CD4-positive, alpha-beta T cell treated with Interleukin-21 for 1 hour (primary cell): ENCODE measurements around the gene WDFY4.

Experiments
- DNase-seq: peaks from one replicate; pipeline ENCODE4 v3.0.0-alpha.2; 2020

WDFY4 gene

DNA sequence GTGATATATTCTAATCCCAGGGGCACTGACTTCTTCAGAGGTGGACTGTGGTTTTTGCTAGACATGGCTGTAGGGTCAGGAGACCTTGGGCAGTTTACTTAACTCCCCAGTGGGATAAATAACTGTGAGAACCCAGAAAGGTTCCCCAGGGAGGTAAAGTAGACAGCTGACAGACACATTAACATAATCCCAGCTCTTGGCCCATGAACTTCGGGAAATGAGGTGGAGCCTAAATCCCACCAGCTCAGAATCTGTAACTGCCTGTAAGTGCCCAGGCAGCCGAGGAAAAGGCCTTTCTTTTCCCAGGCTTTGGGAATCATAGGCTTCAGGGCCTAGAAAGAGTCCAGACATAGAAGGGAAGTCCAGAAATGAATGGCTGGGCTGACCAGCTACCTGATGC lies 149.0 kb downstream of the WDFY4 start:
- no peak for DNase-seq

- DNase-seq: no peak
These were observed 149.7 kb downstream of the WDFY4 start for GRCh38 chr10:48834189-48834965.

- no peak for DNase-seq
These were observed 151.1 kb downstream of the WDFY4 start for GRCh38 chr10:48835781-48836180.

- no peak for DNase-seq
These were observed 151.9 kb downstream of the WDFY4 start for GRCh38 chr10:48836605-48837004.

DNA sequence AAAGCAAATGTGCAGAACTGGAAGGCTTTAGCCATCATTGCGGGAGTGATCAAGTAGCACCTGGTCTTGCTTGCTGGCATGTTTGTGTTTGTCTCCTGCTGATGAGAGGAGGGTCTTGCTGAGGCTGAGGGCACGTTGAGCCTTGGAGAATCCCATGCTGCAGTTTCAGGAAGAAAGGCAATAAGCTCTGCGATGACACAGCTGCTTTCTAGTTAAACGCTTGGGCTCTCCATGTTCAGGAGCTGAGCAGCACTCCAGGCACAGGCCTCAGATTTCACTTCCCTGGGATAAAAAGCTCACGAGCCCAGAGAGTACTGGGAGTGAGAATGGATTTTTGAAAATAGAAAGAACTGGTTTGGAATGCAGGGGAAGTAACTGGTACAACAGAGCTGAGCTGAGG lies 154.2 kb downstream of the WDFY4 start:
- no peak for DNase-seq

DNA sequence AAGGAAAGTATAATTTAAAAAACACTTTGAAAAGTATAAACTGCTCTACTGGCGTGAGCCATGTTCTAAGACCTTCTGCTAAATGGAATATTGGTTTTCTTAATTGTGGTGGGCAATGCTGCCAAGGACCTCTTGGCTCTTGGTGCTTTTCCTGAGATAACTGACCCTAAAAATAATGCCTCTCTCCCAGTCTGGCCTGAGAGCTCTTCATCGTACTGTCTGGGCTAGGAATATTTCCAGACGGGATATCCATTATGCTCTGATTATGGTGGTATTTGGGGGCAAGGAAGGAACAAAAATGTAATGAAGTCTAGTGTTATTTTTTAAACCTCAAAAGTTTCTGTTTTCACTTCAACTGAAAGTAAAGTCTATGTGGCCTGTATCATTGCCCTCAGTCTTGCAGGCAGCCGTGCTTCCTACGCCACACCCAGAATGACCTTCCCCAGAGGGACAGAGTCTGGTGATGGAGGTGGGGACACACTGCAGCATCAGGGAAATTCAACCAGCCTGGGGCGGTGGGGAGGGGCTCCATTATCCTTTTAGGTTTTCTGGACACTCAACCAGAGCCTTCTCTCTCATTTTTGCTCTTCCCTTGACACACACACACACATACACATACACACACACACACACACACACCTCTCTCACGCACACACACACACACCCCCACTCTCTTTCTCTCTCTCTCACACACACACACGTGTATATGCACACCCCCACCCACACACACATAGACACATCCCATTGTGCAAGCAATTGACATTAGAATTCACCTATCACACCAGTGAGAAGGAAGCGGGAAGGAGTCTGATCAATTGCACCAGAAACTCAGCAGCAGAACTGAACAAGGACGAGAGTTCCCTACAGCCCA lies 155.4 kb downstream of the WDFY4 start:
- DNase-seq: no peak

DNA sequence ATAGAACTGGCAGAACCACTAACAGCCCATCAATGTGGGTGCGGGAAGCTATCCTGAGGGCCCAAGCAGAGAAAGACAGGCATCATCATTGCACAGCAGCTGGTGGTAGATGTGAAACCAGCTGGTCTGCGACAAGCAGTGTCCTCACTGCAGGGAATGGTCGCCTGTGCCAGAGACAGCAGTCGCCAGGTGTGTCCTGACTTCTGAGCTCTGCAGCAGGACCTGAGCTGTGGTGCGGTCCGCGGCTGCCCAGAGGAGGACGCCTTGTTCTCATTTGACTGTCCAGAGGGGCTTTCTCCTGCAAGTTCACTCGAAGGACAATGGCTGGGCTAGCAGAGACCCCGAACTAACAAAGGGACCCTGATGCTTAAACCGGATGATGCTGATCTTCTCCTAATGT lies 157.6 kb downstream of the WDFY4 start:
- no peak for DNase-seq

DNA sequence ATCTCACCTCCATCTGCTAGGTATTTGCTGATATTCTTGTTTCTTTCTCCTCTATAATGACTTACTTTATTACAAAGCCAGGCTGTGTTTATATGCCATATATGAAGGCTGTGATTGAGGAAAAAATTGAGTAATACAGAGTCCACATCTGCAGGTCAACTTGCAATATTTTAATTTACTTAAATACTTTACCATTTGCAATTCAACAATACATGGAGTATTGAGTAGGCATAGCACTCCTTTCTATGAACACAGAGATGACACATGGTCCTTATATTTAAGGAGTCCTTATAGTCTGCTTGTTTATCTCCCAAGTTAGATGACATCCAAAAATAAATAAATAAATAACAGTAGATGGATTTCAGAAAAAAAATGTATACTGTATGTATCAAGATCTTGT lies 158.5 kb downstream of the WDFY4 start:
- DNase-seq: no peak

- no peak for DNase-seq
These were observed 159.9 kb downstream of the WDFY4 start for GRCh38 chr10:48844616-48845015.

DNA sequence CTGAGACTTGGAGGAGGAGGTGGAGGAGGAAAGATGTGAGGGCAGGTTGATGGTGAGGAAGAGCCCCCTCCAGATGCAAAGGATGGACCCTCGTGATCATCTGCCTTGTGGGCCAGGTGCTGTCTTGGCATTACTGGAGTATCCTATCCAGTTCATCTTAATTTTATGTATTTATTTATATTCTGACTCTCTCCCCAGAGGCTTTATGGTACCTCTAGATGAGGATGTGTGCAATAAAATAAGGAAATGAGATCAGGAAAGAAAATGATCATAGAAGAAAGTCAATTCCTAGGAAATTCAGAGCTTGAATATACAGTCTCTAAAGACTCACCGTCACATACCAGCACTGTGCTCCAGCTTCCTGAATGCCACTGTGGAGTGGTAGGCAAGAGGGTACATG lies 160.8 kb downstream of the WDFY4 start:
- DNase-seq: no peak

- no peak for DNase-seq
These were observed 163.0 kb downstream of the WDFY4 start for GRCh38 chr10:48847691-48848090.

DNA sequence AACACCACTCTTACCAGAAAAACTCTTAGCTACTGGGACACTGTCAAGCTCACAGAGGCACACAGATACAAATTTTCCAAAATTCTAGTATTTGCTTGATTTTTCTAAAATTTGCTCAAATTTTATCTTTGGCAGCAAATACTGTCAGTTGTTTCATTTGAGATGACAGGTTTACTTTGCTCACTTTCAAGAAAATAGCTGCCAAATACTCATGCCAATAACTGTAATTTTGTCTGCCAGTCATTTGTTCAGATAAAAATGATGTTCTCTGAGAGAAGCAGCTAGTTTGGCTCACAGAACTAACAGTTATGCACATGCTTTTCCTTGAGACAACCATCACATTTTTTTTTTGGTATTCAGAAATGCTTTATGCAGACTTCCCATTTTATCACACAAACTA lies 172.2 kb downstream of the WDFY4 start:
- DNase-seq: no peak

GRCh38 chr10:48872234-48872633 lies 187.6 kb downstream of the WDFY4 start:
- no peak for DNase-seq

DNA sequence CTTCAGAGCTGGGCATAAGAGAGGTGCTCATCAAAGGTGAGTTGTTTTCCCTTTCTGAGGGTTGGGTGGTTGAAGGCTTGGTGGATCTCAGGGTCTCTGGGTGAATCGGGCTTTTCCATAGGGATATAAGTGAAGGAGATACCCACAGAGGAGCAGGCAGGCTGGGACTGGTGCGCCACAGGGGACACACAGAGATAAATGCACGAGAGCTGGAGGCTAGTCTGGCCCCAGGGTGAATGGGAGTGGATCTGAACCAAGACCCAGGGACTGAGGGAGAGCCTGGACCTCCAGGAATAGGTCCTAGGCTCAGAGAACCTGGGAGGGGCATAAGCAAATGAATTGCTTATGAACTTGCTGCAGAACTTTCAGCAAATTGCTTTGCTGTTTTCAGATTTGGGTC lies 193.4 kb downstream of the WDFY4 start:
- DNase-seq: no peak

- no peak for DNase-seq
These were observed 194.8 kb downstream of the WDFY4 start for GRCh38 chr10:48879451-48879850.

GRCh38 chr10:48880016-48880705 lies 195.5 kb downstream of the WDFY4 start:
- DNase-seq: no peak

- no peak for DNase-seq
These were observed 197.3 kb downstream of the WDFY4 start for GRCh38 chr10:48881937-48882336.

GRCh38 chr10:48882881-48883280 lies 198.2 kb downstream of the WDFY4 start:
- DNase-seq: no peak

- no peak for DNase-seq
These were observed 199.0 kb downstream of the WDFY4 start for GRCh38 chr10:48883701-48884100.

DNA sequence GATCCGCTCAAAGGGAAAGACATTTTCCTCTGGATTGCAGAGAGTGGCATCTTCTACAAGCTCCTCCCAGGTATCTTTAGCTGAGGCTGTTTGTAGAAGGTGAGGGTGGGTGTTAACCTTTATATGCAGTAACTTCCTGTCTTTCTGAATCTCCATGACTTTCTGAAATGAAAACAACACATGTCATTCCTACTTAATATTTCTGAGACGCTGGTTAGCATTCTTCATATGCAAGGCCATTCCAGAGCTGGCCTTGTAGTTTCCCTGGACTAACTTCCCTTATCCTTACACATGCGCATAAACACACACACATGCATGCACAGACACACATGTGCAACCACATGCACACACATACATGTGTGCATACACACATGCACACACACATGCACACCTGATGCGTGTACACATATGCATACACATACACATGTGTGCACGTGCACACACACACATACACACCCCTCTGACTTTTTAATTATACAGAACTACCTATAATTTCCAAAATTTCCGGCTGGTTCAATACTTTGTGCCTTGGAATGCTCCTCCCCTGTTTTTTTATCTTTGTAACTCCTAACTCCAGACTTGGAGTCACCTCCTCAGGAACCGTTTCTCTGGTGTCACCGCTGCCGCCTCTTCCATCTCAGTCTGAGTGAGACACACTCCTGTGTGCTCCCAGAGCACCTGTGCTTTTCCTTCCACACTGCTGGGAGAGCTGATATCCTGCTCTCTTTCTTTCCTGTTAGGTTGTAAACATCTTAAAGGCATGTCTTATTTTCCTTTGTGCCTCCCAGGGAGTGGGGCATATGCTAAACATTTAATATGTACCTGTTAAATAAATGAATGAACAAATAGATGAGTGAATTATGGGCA lies 199.7 kb downstream of the WDFY4 start:
- no peak for DNase-seq

DNA sequence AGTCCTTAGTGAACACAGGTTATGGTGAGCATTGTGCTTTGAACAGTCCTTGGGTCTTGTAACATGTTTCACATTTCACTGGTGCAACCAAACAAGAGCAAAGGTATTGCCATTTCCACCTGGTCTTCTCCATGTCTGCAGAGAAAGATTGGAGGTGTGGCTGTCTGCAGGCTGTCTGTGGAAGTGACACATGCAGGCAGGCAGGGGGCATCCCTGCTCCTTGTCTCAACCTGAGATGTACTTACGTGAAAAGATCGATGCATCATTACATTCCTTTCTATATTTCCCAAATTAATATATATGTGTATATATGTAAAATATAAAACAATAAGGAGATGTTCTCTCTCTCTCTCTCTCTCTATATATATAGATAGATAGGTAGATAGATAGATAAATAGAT lies 200.7 kb downstream of the WDFY4 start:
- no peak for DNase-seq

- no peak for DNase-seq
These were observed 203.3 kb downstream of the WDFY4 start for GRCh38 chr10:48887982-48888381.
